A673 (cell line): Measurements from ENCODE around the gene OARD1.

Experiments used
- EZH2 ChIP-seq: fragments of 200-600 bp; sonication (generic); IDR thresholded peaks from 2 replicates; pipeline ENCODE4 v1.6.1; 2017; ENCODE audit warnings: borderline replicate concordance, low read depth, mild to moderate bottlenecking, mixed read lengths, antibody characterized with exemption, low read length; ENCODE audit not compliant: poor library complexity, severe bottlenecking
- TF ChIP-seq, protein P1 (sequence below): fragments of 300-800, 200-600 bp; sonication (generic); conservative IDR thresholded peaks from 2 replicates; pipeline ENCODE4 v1.5.1; 2017; ENCODE audit warnings: low read depth, mild to moderate bottlenecking, antibody characterized with exemption, low read length, moderate library complexity, mixed read lengths

DNA sequence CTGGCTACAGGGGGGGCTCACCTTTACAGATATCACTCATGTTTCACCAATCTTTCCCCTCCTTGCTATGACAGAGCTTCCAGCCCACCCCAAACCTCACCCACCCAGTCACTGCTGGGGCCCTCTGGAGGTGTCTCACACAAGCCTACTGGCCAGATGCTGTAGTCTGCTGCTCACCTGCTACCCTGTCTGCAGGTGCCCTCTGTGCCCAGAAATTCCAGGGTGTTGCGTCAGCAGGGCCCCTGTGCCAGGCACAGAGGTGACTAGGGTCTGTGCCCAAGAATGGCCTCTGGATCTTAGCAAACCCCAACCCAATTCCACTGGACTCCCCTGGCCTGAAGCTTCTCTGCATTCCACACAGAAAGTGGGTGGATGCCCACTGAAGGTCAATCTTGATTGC lies 54.5 kb downstream of the OARD1 start:
- TF ChIP-seq, protein P1, sequence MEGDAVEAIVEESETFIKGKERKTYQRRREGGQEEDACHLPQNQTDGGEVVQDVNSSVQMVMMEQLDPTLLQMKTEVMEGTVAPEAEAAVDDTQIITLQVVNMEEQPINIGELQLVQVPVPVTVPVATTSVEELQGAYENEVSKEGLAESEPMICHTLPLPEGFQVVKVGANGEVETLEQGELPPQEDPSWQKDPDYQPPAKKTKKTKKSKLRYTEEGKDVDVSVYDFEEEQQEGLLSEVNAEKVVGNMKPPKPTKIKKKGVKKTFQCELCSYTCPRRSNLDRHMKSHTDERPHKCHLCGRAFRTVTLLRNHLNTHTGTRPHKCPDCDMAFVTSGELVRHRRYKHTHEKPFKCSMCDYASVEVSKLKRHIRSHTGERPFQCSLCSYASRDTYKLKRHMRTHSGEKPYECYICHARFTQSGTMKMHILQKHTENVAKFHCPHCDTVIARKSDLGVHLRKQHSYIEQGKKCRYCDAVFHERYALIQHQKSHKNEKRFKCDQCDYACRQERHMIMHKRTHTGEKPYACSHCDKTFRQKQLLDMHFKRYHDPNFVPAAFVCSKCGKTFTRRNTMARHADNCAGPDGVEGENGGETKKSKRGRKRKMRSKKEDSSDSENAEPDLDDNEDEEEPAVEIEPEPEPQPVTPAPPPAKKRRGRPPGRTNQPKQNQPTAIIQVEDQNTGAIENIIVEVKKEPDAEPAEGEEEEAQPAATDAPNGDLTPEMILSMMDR = no peak
- no peak for TF ChIP-seq EZH2
